HepG2 (cell line): ENCODE measurements around the gene FFAR1. TPM values are rescaled to one million over a fixed set of nuclear protein-coding genes. Genes with fewer than 3 reads are reported as not detected.

Source experiments
- ATAC-seq: fragments of 200-7000 bp; cut with Tn5 transposase; 3 replicates; pipeline ENCODE4 v1.9.1; 2020; ENCODE audit warnings: mild to moderate bottlenecking, moderate library complexity
- BruUV-seq: library from RNA; stranded (reverse); fragments of 400-500 nt; replicated peaks from 2 replicates; lab custom pipeline; 2021; lab: Mats Ljungman, UMichigan
- CTCF ChIA-PET: fragments of 300-600 bp; formaldehyde crosslinking; extraction: SDS; loops from one replicate; lab custom pipeline; 2021; ENCODE audit warnings: low total read pairs, inconsistent platforms, low intra/inter-chr PET ratio; lab: Yijun Ruan, JAX
- POLR2A ChIA-PET: fragments of 350-600 bp; sonication (Branson Sonifier 250); formaldehyde crosslinking; loops from one replicate; lab custom pipeline; 2020; ENCODE audit warnings: antibody characterized with exemption, inconsistent platforms; lab: Yijun Ruan, JAX
- DNase-seq: peaks from one replicate; pipeline ENCODE4 v3.0.0-alpha.2; 2015; ENCODE audit warnings: low spot score
- FAIRE-seq: peaks from 3 replicates; lab custom pipeline; 2011; peaks lifted over from hg19 to GRCh38; lab: Jason Lieb, UNC
- H2AFZ ChIP-seq: one replicate; pipeline ENCODE4 v1.6.1; 2011; ENCODE audit warnings: low read length, inconsistent platforms
- H3K27ac ChIP-seq: fragments of 300-600 bp; 3 replicates; pipeline ENCODE4 v1.8.0; 2011; ENCODE audit warnings: mixed run types, mild to moderate bottlenecking, mixed read lengths, low read length, inconsistent platforms; ENCODE audit not compliant: insufficient read depth; ENCODE audit errors: extremely low read length
- H3K27me3 ChIP-seq, 2 experiments: fragments of 200-600 bp in 1 of 2; 2 replicates in 1 of 2; 3 replicates in 1 of 2; pipeline versions ENCODE4 v1.6.0 to v1.8.0; 2011; ENCODE audit warnings: low read length in 2 of 2, mild to moderate bottlenecking in 2 of 2, moderate library complexity in 2 of 2, inconsistent platforms in 1 of 2; ENCODE audit not compliant: insufficient read depth in 2 of 2, control insufficient read depth in 1 of 2
- H3K36me3 ChIP-seq, 2 experiments: fragments of 200-600 bp in 1 of 2; replicated peaks in 1 of 2; 2 replicates in 1 of 2; 3 replicates in 1 of 2; pipeline versions ENCODE4 v1.5.1 to v1.8.0; 2011; ENCODE audit warnings: low read length in 2 of 2, inconsistent platforms in 1 of 2; ENCODE audit not compliant: insufficient read depth in 2 of 2, control insufficient read depth in 1 of 2
- H3K4me1 ChIP-seq: 2 replicates; pipeline ENCODE4 v1.5.1; 2012; ENCODE audit warnings: low read length, inconsistent platforms; ENCODE audit not compliant: insufficient read depth
- H3K4me2 ChIP-seq: 2 replicates; pipeline ENCODE4 v1.6.0; 2011; ENCODE audit warnings: low read depth, low read length, inconsistent platforms
- H3K4me3 ChIP-seq, 3 experiments: fragments of 200-600 bp in 1 of 3; sonication (generic), shearing (Covaris generic) in 1 of 3; replicated peaks in 1 of 3; 2 replicates each; pipeline ENCODE4 v1.5.1; 2011 to 2016; ENCODE audit warnings: low read length in 3 of 3, inconsistent platforms in 2 of 3, low read depth in 2 of 3, mild to moderate bottlenecking in 2 of 3, control low read depth in 1 of 3, mixed read lengths in 1 of 3; ENCODE audit not compliant: insufficient read depth in 1 of 3
- H3K79me2 ChIP-seq: one replicate; pipeline ENCODE4 v1.6.1; 2011; ENCODE audit warnings: low read length, inconsistent platforms; ENCODE audit not compliant: insufficient read depth
- H3K9ac ChIP-seq: 2 replicates; pipeline ENCODE4 v1.6.0; 2011; ENCODE audit warnings: mild to moderate bottlenecking, low read depth, low read length, inconsistent platforms; ENCODE audit not compliant: insufficient read depth
- H3K9me3 ChIP-seq: 2 replicates; pipeline ENCODE4 v1.5.1; 2012; ENCODE audit warnings: mild to moderate bottlenecking, low read length
- H4K20me1 ChIP-seq: 2 replicates; pipeline ENCODE4 v1.6.0; 2011; ENCODE audit warnings: inconsistent platforms, mild to moderate bottlenecking, low read length, moderate library complexity; ENCODE audit not compliant: insufficient read depth
- AGO1 ChIP-seq: fragments of 200-400 bp; formaldehyde crosslinking; IDR thresholded peaks from 2 replicates; pipeline ENCODE4 v1.6.1; 2017; ENCODE audit warnings: mild to moderate bottlenecking, low read depth, low read length, moderate library complexity; ENCODE audit not compliant: poor library complexity, severe bottlenecking
- ATAD3A ChIP-seq: sonication (generic); formaldehyde crosslinking; IDR thresholded peaks from 2 replicates; pipeline ENCODE4 v1.4.0; 2020; ENCODE audit warnings: missing genetic modification reagents
- HOXA5 ChIP-seq: sonication (generic); formaldehyde crosslinking; IDR thresholded peaks from 2 replicates; pipeline ENCODE4 v1.4.0; 2020; ENCODE audit warnings: missing genetic modification reagents
- ISL2 ChIP-seq: sonication (generic); formaldehyde crosslinking; IDR thresholded peaks from 2 replicates; pipeline ENCODE4 v1.5.0; 2020; ENCODE audit warnings: missing genetic modification reagents
- KLF13 ChIP-seq: sonication (generic); formaldehyde crosslinking; IDR thresholded peaks from 2 replicates; pipeline ENCODE4 v1.4.0; 2020; ENCODE audit warnings: mild to moderate bottlenecking, missing genetic modification reagents
- MZF1 ChIP-seq: sonication (generic); formaldehyde crosslinking; IDR thresholded peaks from 2 replicates; pipeline ENCODE4 v1.8.1; 2023; ENCODE audit warnings: mild to moderate bottlenecking, missing genetic modification reagents, borderline replicate concordance
- NR2F6 ChIP-seq, 2 experiments: IDR thresholded peaks; 2 replicates each; pipeline ENCODE4 v1.6.1; 2016; ENCODE audit warnings: antibody characterized with exemption in 1 of 2, mild to moderate bottlenecking in 1 of 2
- PHB2 ChIP-seq: fragments of 450-650 bp; IDR thresholded peaks from 2 replicates; pipeline ENCODE4 v1.6.1; 2018; ENCODE audit not compliant: partially characterized antibody
- PRPF4 ChIP-seq: fragments of 200-400 bp; formaldehyde crosslinking; IDR thresholded peaks from 2 replicates; pipeline ENCODE4 v1.6.1; 2016; ENCODE audit warnings: low read length, low read depth; ENCODE audit not compliant: poor library complexity, severe bottlenecking
- REPIN1 ChIP-seq: sonication (generic); formaldehyde crosslinking; IDR thresholded peaks from 2 replicates; pipeline ENCODE4 v1.8.0; 2022; ENCODE audit warnings: missing genetic modification reagents, low read depth, mild to moderate bottlenecking, borderline replicate concordance
- TBL1XR1 ChIP-seq: fragments of 150-350 bp; IDR thresholded peaks from 2 replicates; pipeline ENCODE4 v1.6.1; 2014; ENCODE audit warnings: borderline replicate concordance, low read length; ENCODE audit not compliant: partially characterized antibody
- TOE1 ChIP-seq: sonication (generic); formaldehyde crosslinking; IDR thresholded peaks from 2 replicates; pipeline ENCODE4 v1.4.0; 2020; ENCODE audit warnings: mild to moderate bottlenecking, missing genetic modification reagents
- ZKSCAN1 ChIP-seq: fragments of 150-350 bp; IDR thresholded peaks from 2 replicates; pipeline ENCODE4 v1.6.1; 2014; ENCODE audit warnings: low read length
- ZNF232 ChIP-seq: sonication (generic); formaldehyde crosslinking; IDR thresholded peaks from 2 replicates; pipeline ENCODE4 v1.4.0; 2020; ENCODE audit warnings: missing genetic modification reagents, borderline replicate concordance
- ZNF343 ChIP-seq: sonication (generic); formaldehyde crosslinking; IDR thresholded peaks from 2 replicates; pipeline ENCODE4 v1.4.0; 2020; ENCODE audit warnings: mild to moderate bottlenecking, missing genetic modification reagents
- ZNF652 ChIP-seq: IDR thresholded peaks from 2 replicates; pipeline ENCODE4 v1.6.1; 2016; ENCODE audit warnings: low read depth, borderline replicate concordance
- ZNF670 ChIP-seq: sonication (generic); formaldehyde crosslinking; IDR thresholded peaks from 2 replicates; pipeline ENCODE4 v1.8.0; 2022; ENCODE audit warnings: mild to moderate bottlenecking, missing genetic modification reagents, borderline replicate concordance
- ZNF674 ChIP-seq: sonication (generic); formaldehyde crosslinking; IDR thresholded peaks from 2 replicates; pipeline ENCODE4 v1.5.0; 2020; ENCODE audit warnings: low read depth, mild to moderate bottlenecking, missing genetic modification reagents
- ZNF704 ChIP-seq: sonication (generic); formaldehyde crosslinking; IDR thresholded peaks from 2 replicates; pipeline ENCODE4 v1.8.1; 2023; ENCODE audit warnings: mild to moderate bottlenecking, inconsistent platforms, moderate library complexity, missing genetic modification reagents, borderline replicate concordance
- WGBS: methylation state at CpG from one replicate; pipeline ENCODE4 v1.1.6; 2017; ENCODE audit warnings: low lambda C conversion rate; 5-methylcytosine and 5-hydroxymethylcytosine counted together
- in situ Hi-C: cut with HindIII; loops from 2 replicates; pipeline ENCODE4 v1.10.0; 2017; ENCODE audit warnings: low pct_unique_long_range_greater_than_20kb; ENCODE audit not compliant: extremely low pct_ligation_motif_present
- intact Hi-C: fragments of 100-400 bp; cut with micrococcal nuclease; formaldehyde crosslinking; loops from one replicate; pipeline ENCODE4 v1.10.0; 2022; ENCODE audit not compliant: unreplicated experiment
- polyA plus RNA-seq, 8 experiments: library from polyadenylated mRNA; depleted of rRNA in 3 of 8; stranded (reverse) in 7 of 8; unstranded in 1 of 8; fragments of >200 nt; fragmentation: Illumina TruSeq in 4 of 8; extraction: Trizol in 4 of 8; gene quantifications; 2 replicates each; pipeline versions ENCODE4 v1.2.1 to v1.2.3, GENCODE V29; 2011 to 2016; ENCODE audit warnings: low read depth in 4 of 8, missing spikeins in 1 of 8, mixed read lengths in 1 of 8; ENCODE audit not compliant: insufficient read depth in 1 of 8
- total RNA-seq, 5 experiments: library from RNA; depleted of rRNA; stranded (reverse); fragments of >200 nt; fragmentation: Illumina TruSeq; extraction: Trizol; gene quantifications; 2 replicates each; pipeline ENCODE4 v1.2.3, GENCODE V29; 2016; ENCODE audit warnings: low read depth in 1 of 5
- TF ChIP-seq, protein P1 (sequence below): IDR thresholded peaks from 2 replicates; pipeline ENCODE4 v1.6.1; 2016

The FFAR1 gene
- total and polyA plus RNA-seq, 2 of the 13 experiments (the other 11 are each of a cell fraction or from before 2014, with no cell fraction given), result not detected

DNA sequence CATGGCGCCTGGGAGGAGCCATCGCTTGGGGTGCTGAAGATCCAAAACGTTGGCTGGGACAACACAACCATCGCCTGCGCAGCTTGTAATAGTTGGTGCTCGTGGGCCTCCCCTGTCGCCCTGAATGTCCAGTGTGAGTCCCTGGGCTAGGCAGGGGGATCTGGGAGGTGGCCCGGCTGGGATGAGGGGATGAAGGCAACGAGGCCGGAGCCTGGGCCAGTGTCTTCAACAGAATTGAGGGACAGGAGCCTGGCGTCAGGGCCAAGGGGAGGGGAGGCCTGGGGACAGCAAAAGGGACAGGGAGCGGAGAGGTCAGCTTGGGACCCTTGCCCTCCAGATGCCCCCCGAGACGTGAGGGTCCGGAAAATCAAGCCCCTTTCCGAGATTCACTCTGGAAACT, 6.7 kb upstream of the FFAR1 start (continued):
- TF ChIP-seq, protein P1, sequence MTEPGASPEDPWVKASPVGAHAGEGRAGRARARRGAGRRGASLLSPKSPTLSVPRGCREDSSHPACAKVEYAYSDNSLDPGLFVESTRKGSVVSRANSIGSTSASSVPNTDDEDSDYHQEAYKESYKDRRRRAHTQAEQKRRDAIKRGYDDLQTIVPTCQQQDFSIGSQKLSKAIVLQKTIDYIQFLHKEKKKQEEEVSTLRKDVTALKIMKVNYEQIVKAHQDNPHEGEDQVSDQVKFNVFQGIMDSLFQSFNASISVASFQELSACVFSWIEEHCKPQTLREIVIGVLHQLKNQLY (CRISPR knock-in tag), result no peak
- TF ChIP-seq ZNF343 (no peak), HOXA5 (CRISPR knock-in tag) (no peak), ZNF704 (CRISPR knock-in tag) (no peak), ZNF652 (CRISPR knock-in tag) (no peak), MZF1 (CRISPR knock-in tag) (no peak), ZNF670 (CRISPR knock-in tag) (no peak), ZKSCAN1 (no peak), PRPF4 (no peak), NR2F6 (IDR thresholded peaks at IDR 0.05) (no peak), NR2F6 (CRISPR knock-in tag; IDR thresholded peaks at IDR 0.05) (no peak)

- no TSS peak for BruUV-seq
- Histone ChIP-seq H3K4me3 (no peak overlapping the region), H3K79me2 (no peaks in the 10 kb centered on the region), H3K27me3 (no peaks in the 10 kb centered on the region), H2AFZ (no peak overlapping the region), H3K9ac (no peak overlapping the region), H3K4me1 (peaks cover 35% of the 10 kb centered on the region)
- 80% methylated on average over 4 of the region's 14 CpGs for WGBS
- ChIA-PET CTCF (no interaction called here), POLR2A (no interaction called here)
- intact Hi-C loops, result no loop called here
- TF ChIP-seq TBL1XR1 (no peak), REPIN1 (CRISPR knock-in tag) (no peak), ATAD3A (no peak), AGO1 (no peak), ISL2 (CRISPR knock-in tag) (no peak), PHB2 (no peak), KLF13 (CRISPR knock-in tag) (no peak), ZNF674 (no peak), TOE1 (CRISPR knock-in tag) (no peak), ZNF232 (CRISPR knock-in tag) (no peak)
- TF ChIP-seq, all 625 proteins: peak for 0
- FAIRE-seq, result no peak
- ATAC-seq, result no peak
- no peaks in the 10 kb centered on the region for H3K36me3 ChIP-seq
- DNase-seq, result no peak
- H3K4me2 ChIP-seq, result no peak overlapping the region
- in situ Hi-C loops, result no loop called here
- H3K27ac ChIP-seq, result no peak overlapping the region
- no peaks in the 10 kb centered on the region for H4K20me1 ChIP-seq
- H3K9me3 ChIP-seq, result no peaks in the 10 kb centered on the region
Measured at GRCh38 chr19:35341565-35342225, 6.0 kb upstream of the FFAR1 start.
